NCI-H187 treated with DMSO at 0.1 percent for 48 hours (cell line): ENCODE results near the gene MBD3L4.
"Not testable (repeated sequence)": the region's sequence is repeated elsewhere in the genome, so short reads cannot be mapped to it uniquely, and the experiment has no call there.

Experiments
- DNase-seq: peaks from one replicate; lab custom pipeline; 2025; lab: John Stamatoyannopoulos, UW

The MBD3L4 gene

DNA sequence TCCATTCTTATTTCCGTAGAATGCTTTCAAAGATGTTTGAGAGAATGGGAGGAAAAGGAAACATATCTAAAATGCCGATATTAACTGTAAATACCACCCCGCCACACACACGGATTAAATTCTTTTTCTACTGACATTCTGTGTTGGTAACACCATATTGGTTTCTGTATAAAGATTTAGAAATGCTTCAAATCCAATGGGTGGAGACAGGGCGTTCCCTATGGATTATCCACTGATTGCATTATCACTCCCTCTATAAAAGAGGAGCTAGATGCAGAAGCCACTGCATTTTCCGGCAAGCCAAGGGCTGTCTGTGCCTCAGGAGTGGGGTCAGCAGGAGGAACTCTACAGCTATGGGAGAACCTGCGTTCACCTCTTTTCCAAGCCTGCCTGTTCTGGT lies 9.0 kb upstream of the MBD3L4 start, which contains the start of gene MBD3L2:
MBD3L2 (plus strand) TSS at position 301 of the 400 bp plus-strand sequence; CDS start at position 354, 53 bp downstream.
- DNase-seq, result not testable (repeated sequence)

DNA sequence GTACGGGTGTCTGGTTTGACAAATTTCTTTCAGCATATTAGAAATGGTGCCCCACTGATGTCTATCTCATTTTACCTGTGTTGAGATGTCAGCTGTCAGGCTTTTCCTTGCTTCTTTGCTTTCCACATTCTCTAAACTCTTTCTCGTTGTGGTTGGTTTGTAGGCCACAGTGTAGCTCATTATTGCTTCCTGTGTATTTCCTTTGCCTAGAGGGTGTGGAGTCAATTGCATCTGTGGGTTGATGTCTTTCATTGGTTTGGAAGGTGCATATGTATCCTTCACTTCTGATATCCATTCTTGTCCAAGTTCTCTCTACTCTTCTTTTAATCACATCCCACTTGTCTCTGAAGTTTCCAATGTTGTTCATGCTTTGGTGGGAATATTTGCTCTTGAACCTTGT lies 1.6 kb upstream of the MBD3L4 start:
- DNase-seq, result not testable (repeated sequence)

DNA sequence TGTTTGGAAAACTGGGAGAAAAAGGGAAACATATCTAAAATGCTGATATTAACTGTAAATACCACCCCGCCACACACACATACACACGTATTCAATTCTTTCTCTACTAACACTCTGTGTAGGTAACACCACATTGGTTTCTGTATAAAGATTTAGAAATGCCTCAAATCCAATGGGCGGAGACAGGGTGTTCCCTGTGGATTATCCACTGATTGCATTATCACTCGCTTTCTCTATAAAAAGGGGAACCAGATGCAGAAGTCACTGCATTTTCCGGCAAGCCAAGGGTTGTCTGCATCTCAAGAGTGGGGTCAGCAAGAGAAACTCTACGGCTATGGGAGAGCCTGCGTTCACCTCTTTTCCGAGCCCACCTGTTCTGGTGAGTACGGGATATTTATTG lies 9.7 kb downstream of the MBD3L4 start, which contains the start of gene MBD3L5:
MBD3L5 (plus strand) TSS at position 301 of the 400 bp plus-strand sequence; CDS start at position 335, 34 bp downstream.
- DNase-seq, result not testable (repeated sequence)

DNA sequence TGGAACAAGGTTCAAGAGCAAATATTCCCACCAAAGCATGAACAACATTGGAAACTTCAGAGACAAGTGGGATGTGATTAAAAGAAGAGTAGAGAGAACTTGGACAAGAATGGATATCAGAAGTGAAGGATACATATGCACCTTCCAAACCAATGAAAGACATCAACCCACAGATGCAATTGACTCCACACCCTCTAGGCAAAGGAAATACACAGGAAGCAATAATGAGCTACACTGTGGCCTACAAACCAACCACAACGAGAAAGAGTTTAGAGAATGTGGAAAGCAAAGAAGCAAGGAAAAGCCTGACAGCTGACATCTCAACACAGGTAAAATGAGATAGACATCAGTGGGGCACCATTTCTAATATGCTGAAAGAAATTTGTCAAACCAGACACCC lies 11.2 kb downstream of the MBD3L4 start:
- not testable (repeated sequence) for DNase-seq

DNA sequence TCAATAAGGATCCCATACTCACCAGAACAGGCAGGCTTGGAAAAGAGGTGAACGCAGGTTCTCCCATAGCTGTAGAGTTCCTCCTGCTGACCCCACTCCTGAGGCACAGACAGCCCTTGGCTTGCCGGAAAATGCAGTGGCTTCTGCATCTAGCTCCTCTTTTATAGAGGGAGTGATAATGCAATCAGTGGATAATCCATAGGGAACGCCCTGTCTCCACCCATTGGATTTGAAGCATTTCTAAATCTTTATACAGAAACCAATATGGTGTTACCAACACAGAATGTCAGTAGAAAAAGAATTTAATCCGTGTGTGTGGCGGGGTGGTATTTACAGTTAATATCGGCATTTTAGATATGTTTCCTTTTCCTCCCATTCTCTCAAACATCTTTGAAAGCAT lies 18.6 kb downstream of the MBD3L4 start, which contains the start of gene MBD3L2B:
MBD3L2B (minus strand) TSS at position 101 of the 400 bp plus-strand sequence; CDS start at position 67, 34 bp downstream.
- DNase-seq, result not testable (repeated sequence)

DNA sequence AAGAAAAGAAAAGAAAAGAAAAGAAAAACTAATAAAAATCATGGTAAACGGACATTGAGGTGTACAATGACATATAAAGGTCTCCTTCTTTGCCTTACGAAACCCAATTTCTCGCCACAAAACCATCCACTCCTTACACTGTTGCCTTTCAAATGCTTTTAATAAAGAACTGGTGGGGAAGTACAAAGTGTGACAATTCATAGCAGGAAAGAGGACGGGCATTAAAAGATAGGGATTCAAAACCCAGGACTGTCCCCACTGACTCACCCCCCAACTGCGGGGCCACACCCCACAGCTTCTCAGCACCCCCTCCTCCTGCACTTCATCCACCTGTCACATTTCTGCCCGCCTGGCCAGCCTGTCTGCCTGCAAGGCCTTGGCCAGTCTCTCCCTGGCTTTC lies 21.2 kb downstream of the MBD3L4 start:
- no peak for DNase-seq

DNA sequence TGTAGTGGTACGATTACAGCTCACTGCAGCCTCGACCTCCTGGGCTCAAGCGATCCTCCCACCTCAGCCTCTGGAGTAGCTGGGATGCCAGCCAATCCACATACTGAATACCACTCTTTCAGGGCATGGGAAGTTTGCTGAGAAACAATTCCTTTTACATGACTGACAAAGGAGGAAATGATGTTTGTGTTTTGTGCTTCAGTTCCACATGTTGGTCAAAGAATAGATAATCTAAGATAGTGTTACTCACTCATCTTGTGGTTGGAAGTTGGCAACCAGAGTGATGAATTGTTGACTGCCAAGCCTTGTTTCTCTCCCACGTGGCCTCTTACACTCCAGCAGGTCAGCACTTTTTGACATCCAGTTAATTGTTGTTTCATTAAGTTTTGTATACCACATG lies 26.3 kb downstream of the MBD3L4 start:
- no peak for DNase-seq

DNA sequence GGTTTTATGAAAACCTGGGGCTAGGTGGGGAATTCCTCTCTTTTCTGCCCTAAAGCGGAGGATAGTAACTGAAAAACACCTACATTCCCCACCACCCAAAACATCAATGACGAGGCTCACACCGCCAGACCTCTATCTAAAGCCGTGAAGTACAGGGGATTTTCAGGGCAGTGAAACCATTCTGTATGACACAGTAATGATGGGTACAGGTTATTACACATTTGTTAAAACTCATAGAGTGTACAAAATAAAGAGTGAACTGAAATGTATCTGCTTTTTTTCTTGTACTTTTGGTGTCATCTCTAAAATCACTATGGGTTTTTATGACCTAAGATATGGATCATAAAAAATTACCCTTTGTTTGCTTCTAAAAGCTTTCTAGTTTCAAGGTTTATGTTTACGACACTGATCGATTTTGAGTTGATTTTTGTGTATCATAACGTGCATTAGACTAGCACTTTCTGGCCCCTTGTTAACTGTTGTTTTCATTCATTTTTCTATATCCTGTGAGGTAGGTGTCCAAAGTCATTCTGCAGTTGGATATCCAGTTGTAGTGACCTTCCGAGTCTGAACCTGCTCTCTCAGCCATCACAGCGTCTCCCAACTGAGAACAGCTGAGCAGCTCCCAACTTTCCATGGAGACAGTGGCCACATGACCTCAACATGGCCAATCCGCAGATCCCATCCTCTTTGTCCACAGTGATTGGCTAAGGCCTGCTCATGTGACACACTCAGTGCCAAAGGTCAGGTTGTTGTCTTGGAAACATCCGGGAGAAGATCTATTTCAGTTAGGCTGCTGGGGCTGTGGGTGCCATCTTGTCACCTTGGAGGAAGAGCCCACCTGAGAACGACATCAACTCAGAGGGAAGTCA lies 29.0 kb downstream of the MBD3L4 start:
- no peak for DNase-seq

DNA sequence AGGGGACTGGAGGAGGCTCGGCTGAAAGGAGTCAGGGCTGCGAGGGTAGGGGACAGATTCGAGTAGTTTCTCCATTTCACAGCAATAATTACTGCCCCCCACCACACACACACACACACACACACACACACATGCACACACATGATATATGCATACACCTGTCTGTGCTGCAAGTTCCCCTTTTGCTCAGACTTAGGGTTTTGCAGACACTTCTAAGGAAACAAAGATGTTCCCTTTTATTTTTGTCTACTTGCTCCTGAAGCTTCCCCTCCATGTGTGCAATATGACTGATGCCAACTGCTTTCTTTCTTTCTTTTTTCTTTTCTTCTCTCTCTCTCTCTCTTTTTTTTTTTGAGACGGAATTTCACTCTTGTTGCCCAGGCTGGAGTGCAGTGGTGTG lies 32.1 kb downstream of the MBD3L4 start:
- DNase-seq, result no peak

DNA sequence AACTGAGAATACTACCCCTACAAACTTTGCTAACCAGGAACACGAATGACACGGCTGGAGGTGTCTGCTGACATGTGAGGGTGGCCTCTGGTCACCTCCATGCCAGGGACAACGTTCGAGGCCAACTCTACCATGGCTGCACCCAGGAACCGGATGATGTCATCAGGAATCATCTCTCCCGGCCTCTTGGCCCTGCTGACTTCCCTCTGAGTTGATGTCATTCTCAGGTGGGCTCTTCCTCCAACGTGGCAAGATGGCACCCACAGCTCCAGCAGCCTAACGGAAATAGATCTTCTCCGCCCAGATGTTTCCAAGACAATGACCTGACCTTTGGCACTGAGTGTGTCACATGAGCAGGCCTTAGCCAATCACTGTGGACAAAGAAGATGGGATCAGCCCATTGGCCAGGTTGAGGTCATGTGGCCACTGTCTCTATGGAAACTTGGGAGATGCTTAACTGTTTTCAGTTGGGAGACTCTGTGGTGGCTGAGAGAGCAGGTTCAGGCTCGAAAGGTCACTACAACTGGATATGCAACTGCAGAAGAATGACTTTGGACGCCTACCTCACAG lies 33.8 kb downstream of the MBD3L4 start:
- no peak for DNase-seq

DNA sequence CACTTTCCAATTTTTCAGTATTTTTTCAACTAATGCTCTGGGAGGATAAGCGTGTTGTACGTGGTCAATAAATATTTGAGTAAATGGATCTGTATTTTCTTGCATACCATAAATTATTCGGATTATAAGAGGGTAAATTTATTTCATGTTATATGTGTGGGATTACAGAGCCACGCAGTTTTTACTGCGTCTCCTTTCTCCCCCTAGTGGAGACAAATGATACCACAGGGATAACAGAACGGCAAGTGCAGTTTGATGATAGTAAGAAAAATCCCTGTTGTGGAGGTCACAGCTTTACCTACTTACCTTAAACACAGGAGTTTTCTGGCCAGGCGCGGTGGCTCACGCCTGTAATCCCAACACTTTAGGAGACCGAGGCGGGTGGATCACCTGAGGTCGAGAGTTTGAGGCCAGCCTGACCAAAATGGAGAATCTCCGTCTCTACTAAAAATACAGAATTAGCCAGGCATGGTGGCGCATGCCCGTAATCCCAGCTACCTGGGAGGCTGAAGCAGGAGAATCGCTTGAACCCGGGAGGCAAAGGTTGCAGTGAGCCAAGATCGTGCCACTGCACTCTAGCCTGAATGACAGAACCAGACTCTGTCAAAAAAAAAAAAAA lies 35.6 kb downstream of the MBD3L4 start:
- DNase-seq, result no peak

DNA sequence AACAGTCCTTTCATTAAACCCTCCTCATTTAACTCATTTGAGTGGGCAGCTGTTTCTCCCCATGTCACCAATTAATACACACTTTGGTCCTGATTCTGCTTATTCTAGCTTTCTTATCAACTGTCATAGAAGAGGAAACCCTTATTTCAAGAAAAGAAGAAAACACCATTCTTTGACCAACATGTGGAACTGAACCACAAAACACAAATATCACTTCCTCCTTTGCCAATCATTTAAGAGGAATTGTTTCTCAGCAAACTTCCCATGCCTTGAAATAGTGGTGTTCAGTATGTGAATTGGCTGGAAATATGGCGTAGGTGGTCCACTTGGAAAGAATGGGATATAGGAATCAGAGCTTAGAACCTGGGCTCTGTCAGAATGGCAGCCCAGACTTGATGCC lies 39.2 kb downstream of the MBD3L4 start:
- DNase-seq, result no peak

DNA sequence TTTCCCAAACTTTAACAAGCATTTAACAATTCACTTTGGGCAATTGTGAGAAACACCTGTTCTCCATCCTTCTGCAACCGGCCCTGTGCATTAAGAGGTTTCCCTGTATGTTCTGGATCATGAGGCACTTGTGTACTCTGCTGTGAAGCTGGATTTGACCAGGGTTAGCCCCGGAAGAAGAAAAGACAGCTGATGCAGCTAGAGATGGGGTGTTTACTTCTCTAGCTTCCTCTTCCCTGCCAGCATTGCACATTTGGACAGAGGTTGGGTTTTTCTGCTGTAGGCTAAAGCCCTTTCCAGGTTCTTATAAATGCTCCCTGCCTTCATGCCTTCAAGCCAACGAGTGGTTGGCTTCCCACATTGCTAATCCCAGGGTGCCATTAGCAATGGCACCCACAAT lies 39.6 kb downstream of the MBD3L4 start:
- DNase-seq, result no peak

DNA sequence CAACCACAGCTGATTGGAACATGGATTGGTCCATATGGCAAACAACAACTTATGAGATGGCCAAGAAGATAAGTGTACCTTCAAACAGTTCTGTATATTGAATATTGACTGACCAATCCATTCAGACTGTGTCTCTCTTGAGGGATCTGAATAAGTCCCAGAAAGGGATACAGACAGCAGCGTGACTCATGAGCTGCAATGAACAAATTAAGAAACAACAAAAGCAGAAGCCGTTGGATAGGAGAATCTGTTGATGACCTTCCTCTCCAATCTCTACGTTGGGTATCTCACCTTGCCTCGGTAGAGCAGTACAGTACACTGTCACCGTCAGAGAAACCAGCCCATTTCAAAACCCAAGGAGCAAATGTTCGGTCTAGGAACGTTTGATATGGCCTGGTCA lies 40.0 kb downstream of the MBD3L4 start:
- no peak for DNase-seq

DNA sequence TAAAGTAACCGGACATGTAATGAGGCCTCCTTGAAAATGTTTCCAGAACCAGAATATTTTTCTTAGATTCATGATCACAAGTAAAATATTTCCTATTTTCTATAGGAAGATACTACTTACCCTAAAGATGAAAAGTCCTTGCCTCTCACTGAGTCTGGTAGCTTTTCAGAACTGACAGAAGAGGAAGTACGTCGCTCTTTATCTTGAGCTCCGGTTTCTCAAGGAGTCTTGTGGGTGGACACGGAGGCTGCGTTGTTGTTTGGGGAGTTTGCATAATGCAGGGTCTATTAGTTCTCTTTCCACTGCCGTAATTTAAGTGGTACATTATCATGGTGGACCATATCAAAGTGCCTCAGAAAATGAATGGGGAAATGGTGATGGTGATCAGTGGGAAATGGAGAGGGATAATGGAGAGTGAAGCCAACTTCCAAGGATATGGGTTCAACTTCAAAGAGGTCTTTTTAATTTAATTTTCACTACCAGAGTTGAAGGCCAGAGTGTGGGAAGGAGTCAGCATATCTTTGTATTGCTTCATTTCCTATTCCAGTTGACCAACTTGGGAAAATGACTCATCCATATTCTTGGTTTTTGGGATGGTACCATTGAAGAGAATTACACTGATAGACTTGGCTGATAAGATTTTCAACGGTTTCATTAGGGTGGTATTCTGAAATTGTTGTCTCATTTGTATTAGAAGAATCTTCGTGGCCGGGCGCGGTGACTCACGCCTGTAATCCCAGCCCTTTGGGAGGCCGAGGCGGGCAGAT lies 42.1 kb downstream of the MBD3L4 start:
- no peak for DNase-seq

DNA sequence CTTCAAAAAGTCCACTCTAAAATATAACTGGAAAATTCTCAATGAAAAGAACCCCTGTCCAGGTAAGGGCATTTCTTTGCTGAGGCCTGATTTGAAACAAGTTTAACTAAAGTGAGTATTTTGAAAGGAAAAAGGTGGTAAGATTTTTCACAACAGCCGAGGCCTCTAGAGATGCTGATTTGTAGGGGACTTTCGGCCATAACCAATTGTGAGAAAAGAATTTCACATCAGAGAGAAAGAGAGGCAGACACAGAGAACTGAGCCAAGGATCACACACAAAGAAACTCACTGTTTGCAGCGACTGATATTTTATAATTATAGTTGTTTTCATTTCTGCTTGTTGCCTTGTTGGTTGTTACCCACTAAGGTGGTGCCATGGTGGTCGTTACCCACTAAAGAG lies 43.2 kb downstream of the MBD3L4 start:
- DNase-seq, result no peak

DNA sequence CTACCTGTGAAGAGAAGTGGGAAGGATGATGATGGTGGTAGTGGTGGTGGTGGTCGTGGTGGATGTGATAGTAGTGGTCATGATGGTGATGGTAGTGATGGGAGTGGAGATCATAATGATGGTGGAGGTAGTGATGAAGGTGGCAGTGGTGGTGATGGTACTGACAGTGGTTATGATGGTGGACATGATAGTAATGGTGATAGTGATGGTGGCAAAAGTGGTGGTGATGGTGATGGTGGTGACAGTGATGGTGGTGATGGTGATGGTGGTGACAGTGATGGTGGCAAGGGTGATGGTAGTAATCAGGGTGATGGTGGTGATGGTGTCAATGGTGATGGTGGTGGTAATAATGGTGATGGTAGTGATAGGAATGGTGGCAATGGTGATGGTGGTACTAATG lies 44.9 kb downstream of the MBD3L4 start:
- DNase-seq, result no peak

DNA sequence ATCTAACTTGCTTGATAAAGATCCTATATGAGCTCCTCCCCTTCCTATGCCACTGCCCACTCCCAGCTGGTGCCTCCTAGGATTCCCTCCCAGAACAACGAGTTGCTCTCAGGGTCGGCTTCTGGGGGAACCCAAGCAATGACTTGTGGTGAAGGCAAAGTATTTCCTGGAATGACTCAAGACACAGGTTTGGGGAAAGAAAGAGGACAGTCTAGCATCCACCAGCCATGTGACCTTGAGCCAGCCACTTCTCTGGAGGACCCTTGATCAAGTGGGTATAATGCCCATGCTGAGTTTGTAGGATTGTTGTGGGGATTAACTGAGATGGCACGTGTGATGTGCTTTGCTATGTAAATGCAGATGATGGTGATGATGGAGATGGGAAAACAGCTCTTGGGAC lies 51.7 kb downstream of the MBD3L4 start:
- no peak for DNase-seq

DNA sequence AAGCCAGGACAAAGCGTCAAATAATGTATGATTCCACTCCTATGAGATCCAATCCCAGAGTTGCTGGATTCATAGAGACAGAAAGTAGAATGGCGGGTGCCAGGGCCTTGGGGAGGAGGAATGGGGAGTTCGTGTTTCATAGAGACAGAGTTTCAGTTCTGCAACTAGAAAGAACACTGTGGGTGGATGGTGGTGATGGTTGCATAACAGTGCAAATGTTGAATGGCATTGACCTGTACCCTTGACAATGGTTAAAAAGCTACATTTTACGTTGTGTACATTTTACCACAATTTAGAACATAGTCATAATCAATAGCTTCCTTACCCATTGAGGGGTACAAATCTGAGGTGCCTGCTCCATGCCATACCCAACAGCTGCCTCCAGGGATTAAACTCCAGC lies 52.1 kb downstream of the MBD3L4 start:
- no peak for DNase-seq
